ENCODE data around the gene HECTD2.

Gene HECTD2

DNA sequence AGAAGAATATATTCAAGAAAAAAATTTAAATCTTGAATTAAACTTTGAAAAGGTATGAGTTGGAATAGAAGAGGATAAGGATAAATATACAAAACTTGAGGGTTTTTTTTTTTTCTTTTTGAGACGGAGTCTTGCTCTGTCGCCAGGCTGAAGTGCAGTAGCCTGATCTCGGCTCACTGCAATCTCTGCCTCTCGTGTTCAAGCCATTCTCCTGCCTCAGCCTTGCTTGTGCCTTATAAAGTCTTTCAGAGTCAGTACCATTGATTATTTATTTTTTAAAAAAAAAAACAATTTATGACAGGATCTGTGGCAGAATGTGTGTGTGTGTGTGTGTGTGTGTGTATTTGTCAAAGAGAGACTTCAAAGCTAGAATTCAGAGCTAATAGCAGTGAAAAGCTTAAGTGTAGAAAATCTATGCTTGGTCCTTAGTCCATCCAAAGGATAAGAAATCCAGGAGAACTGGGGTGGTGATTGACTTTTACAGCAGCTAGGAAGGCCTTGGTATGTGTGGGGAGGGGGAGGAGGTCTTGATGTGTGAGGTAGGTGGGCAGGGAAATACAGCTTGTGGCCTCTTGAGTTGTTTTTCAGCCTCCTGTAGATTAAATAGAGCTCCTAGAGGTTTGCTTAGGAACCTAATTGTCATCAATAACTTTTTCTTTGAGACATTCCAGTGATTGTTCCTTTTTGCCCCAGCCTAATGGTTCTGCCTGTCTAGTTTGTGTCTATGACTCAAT, 2.4 kb downstream of the HECTD2 start:
- POLR2A ChIA-PET, result no interaction called here
- TF ChIP-seq NFRKB (IDR thresholded peaks at IDR 0.05) (no peak), FOXA1 (IDR thresholded peaks at IDR 0.05) (no peak)
- CTCF ChIA-PET, result interaction anchor here (0.6 to 0.7 kb wide), 2 partner anchors 500 to 1079 kb away, joined by 3 to 4 read pairs; no protein-coding TSS in a partner anchor
- DNase-seq (ENCODE audit: extremely low spot score), result no peak

DNA sequence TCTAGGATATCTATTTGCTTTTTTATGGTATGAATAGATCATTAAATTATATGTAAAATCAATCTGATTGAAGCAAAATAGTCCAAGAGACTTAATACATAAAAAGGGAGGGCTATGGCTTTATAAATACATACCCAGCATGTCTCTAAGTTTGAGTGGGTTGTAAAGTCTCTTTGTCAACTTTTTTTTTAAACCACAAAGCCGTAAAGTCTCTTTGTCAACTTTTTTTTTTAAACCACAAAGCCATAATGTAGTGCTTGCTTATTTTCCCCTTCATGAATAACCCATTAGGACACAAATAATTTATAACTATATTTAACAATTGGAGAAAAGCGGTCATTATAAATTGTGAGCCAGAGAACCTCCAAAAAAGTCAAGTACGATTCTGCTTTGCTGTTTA, 5.7 kb downstream of the HECTD2 start:
- POLR2A ChIA-PET, result no interaction called here
- no peak for DNase-seq (ENCODE audit: extremely low spot score)
- CTCF ChIA-PET, result no interaction called here
- TF ChIP-seq ARNT (IDR thresholded peaks at IDR 0.05) (no peak), LEF1 (IDR thresholded peaks at IDR 0.05; ENCODE audit: borderline replicate concordance) (no peak), ZNF384 (IDR thresholded peaks at IDR 0.05) (peak; percentile 65)

DNA sequence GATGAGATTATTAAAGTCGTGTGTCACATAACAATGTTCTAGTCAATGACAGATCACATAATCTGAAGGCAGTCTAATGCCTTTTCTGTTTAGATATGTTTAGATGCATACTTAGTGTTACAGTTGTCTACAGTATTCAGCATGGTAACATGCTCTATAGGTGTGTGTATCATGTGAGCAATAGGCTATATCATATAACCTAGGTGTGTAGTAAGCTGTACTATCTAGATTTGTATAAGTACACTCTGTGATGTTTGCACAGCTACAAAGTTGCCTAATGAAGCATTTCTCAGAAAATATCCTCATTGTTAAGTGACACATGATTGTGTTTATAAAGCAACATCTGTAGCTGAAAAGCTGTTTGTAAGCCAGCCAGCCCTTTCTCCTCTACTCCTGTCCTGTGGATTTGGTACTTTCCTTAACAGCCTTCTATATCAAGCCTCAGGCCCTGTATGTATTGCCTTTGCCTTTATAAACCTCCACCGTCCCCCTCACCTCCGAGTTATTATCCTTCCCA, 6.3 kb downstream of the HECTD2 start:
- CTCF ChIA-PET, result no interaction called here
- no peak for TF ChIP-seq LEF1 (IDR thresholded peaks at IDR 0.05; ENCODE audit: borderline replicate concordance)
- no peak for DNase-seq (ENCODE audit: extremely low spot score)
- POLR2A ChIA-PET, result no interaction called here

- ChIA-PET POLR2A (no interaction called here), CTCF (no interaction called here)
- no peak for DNase-seq (ENCODE audit: extremely low spot score)
- no peak for TF ChIP-seq TARDBP (IDR thresholded peaks at IDR 0.05)
- no peak for TF ChIP-seq FOXA1 (IDR thresholded peaks at IDR 0.05)
- TF ChIP-seq, protein P1, sequence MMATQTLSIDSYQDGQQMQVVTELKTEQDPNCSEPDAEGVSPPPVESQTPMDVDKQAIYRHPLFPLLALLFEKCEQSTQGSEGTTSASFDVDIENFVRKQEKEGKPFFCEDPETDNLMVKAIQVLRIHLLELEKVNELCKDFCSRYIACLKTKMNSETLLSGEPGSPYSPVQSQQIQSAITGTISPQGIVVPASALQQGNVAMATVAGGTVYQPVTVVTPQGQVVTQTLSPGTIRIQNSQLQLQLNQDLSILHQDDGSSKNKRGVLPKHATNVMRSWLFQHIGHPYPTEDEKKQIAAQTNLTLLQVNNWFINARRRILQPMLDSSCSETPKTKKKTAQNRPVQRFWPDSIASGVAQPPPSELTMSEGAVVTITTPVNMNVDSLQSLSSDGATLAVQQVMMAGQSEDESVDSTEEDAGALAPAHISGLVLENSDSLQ (IDR thresholded peaks at IDR 0.05), result no peak
- TF ChIP-seq ARNT (IDR thresholded peaks at IDR 0.05), result no peak
- TF ChIP-seq NFRKB (IDR thresholded peaks at IDR 0.05), result no peak
- TF ChIP-seq ZNF384 (IDR thresholded peaks at IDR 0.05), result no peak
- TF ChIP-seq SP1 (IDR thresholded peaks at IDR 0.05), result no peak
- no peak for TF ChIP-seq FOXK2 (IDR thresholded peaks at IDR 0.05)
- TF ChIP-seq LEF1 (IDR thresholded peaks at IDR 0.05; ENCODE audit: borderline replicate concordance), result no peak
Measured at GRCh38 chr10:91418416-91418815, 8.3 kb downstream of the HECTD2 start.

DNA sequence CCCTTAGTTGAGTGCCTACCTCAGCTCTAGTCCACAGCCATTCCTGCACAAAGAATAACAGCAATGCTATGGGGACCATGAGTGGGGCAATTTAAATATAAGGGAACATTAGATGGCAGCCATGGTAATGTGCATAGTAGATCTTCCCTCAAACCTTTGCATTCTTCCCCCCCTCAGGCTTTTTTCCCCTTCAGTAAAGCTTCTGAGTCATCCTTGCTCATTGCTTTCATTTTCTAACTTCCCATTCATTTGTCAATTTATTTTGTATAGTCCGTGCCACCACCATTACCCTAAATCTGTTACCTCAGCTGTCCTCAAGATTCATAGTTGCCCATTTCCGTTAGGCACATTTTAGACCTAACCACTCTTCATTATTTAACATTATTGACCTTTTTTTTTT, 10.7 kb downstream of the HECTD2 start:
- no peak for DNase-seq (ENCODE audit: extremely low spot score)
- ChIA-PET CTCF (interaction anchor here (0.9 kb wide), 1 partner anchor 215 kb away, joined by 4 read pairs; no protein-coding TSS in a partner anchor), POLR2A (interaction anchor here (1.1 kb wide), 1 partner anchor 9 kb away, joined by 4 read pairs; no protein-coding TSS in a partner anchor)
- TF ChIP-seq ARNT (IDR thresholded peaks at IDR 0.05), result no peak
- no peak for TF ChIP-seq BHLHE40 (IDR thresholded peaks at IDR 0.05; ENCODE audit: borderline replicate concordance)
- no peak for TF ChIP-seq FOXA1 (IDR thresholded peaks at IDR 0.05)
- no peak for TF ChIP-seq CTBP1 (IDR thresholded peaks at IDR 0.05; ENCODE audit: borderline replicate concordance)
- no peak for TF ChIP-seq SP1 (IDR thresholded peaks at IDR 0.05)
- TF ChIP-seq FOXK2 (IDR thresholded peaks at IDR 0.05), result no peak
- TF ChIP-seq SUZ12 (IDR thresholded peaks at IDR 0.05), result no peak
- no peak for TF ChIP-seq TARDBP (IDR thresholded peaks at IDR 0.05)
- TF ChIP-seq FOXM1 (IDR thresholded peaks at IDR 0.05; ENCODE audit: borderline replicate concordance), result no peak
- TF ChIP-seq LEF1 (IDR thresholded peaks at IDR 0.05; ENCODE audit: borderline replicate concordance), result no peak
- no peak for TF ChIP-seq ELF4 (IDR thresholded peaks at IDR 0.05)
- TF ChIP-seq, protein P1 (IDR thresholded peaks at IDR 0.05), result no peak
- TF ChIP-seq HDGF (IDR thresholded peaks at IDR 0.05; ENCODE audit: borderline replicate concordance), result no peak
- TF ChIP-seq ZNF384 (IDR thresholded peaks at IDR 0.05), result no peak

GRCh38 chr10:91422915-91423314, 12.8 kb downstream of the HECTD2 start:
- DNase-seq (ENCODE audit: extremely low spot score), result no peak
- CTCF ChIA-PET, result no interaction called here
- TF ChIP-seq ZNF384 (IDR thresholded peaks at IDR 0.05) (no peak), HDGF (IDR thresholded peaks at IDR 0.05; ENCODE audit: borderline replicate concordance) (no peak), TARDBP (IDR thresholded peaks at IDR 0.05) (no peak), L3MBTL2 (conservative IDR thresholded peaks at IDR 0.05) (no peak), FOXA1 (IDR thresholded peaks at IDR 0.05) (no peak), ELF4 (IDR thresholded peaks at IDR 0.05) (no peak), FOXM1 (IDR thresholded peaks at IDR 0.05; ENCODE audit: borderline replicate concordance) (no peak)
- TF ChIP-seq, protein P1 (IDR thresholded peaks at IDR 0.05), result no peak
- POLR2A ChIA-PET, result no interaction called here

DNA sequence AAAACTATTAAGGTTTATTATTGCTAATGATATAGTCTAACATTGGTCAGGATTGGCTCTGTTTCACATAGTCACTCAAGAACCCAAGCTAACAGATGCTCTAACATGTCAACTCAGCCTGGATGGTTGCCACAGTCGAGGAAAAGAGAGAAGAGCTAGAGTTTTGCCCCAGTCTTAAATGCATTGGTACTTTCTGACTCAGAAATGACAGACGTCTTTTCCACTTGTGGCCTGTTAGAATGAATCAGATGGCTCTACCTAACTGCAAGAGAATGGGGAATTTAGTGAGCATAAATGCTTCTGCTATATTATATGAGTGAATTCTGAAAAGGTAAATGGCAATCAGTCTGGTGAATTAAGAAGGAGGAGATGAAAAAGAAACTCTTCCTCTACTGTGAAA, 13.9 kb downstream of the HECTD2 start:
- TF ChIP-seq NFRKB (IDR thresholded peaks at IDR 0.05) (no peak), LEF1 (IDR thresholded peaks at IDR 0.05; ENCODE audit: borderline replicate concordance) (no peak), ZNF384 (IDR thresholded peaks at IDR 0.05) (no peak)
- ChIA-PET POLR2A (no interaction called here), CTCF (no interaction called here)
- no peak for DNase-seq (ENCODE audit: extremely low spot score)
